ENCODE results near the gene EPM2A. TPM values are rescaled to one million over a fixed set of nuclear protein-coding genes. Genes with fewer than 3 reads are reported as not detected.

The EPM2A gene
- total and polyA plus RNA-seq, 2 of the 4 experiments (the other 2 are of a cell fraction), result 2.1 to 4.5 TPM

DNA sequence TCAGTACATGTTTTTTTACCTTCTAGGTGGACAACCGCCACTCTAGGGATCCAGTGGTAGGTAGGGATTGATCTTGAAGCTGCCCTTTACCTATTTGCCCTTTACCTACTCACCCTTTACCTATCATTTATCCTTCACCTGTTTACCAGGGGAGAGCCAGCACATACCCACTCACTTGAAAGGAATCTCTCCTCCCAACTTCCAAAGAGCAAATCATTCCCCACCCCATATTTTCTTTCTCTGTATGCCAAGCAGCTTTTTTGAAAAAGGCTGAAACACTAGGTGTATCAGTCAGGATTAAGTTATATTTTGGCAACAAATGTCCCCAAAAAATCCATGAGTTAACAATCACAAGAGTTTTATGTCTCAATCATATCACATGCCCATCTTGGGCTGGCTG is 10.5 kb upstream of the EPM2A start:
- Histone ChIP-seq H2AK5ac (ENCODE audit: low read depth, low read length) (no peak overlapping the region), H3K4me3 (ENCODE audit: insufficient read depth, low read depth, low read length) (no peak overlapping the region), H3K9ac (ENCODE audit: low read depth, low read length) (no peak overlapping the region), H3K27ac (ENCODE audit: insufficient read depth, low read length) (no peak overlapping the region), H3K27me3 (ENCODE audit: control insufficient read depth, insufficient read depth, low read length) (no peaks in the 10 kb centered on the region), H2BK20ac (ENCODE audit: low read depth, low read length) (no peak overlapping the region), H3K23ac (ENCODE audit: low read depth, low read length) (no peak overlapping the region), H2BK120ac (ENCODE audit: low read depth, low read length) (no peak overlapping the region), H2BK15ac (ENCODE audit: low read depth, low read length) (no peak overlapping the region), H4K20me1 (ENCODE audit: insufficient read depth, low read length) (no peaks in the 10 kb centered on the region), H3K4me1 (ENCODE audit: control insufficient read depth, insufficient read depth, low read length) (no peaks in the 10 kb centered on the region), H2AFZ (replicated peaks; ENCODE audit: low read length, poor library complexity) (no peak overlapping the region), H3K4ac (ENCODE audit: low read depth, low read length) (no peak overlapping the region), H3K56ac (ENCODE audit: extremely low read depth, insufficient read depth, low read length) (no peak overlapping the region), H3K9me1 (ENCODE audit: insufficient read depth, low read length) (no peaks in the 10 kb centered on the region), H2AK9ac (replicated peaks; ENCODE audit: low read depth, low read length, poor library complexity) (no peak overlapping the region), H4K91ac (ENCODE audit: insufficient read depth, low read depth, low read length) (no peak overlapping the region), H2BK5ac (ENCODE audit: low read depth, low read length, poor library complexity, severe bottlenecking) (no peak overlapping the region), H4K8ac (ENCODE audit: low read depth in 2 of 2, low read length in 2 of 2) (no peak overlapping the region), H3K4me2 (ENCODE audit: low read depth, low read length) (no peak overlapping the region), H3K36me3 (ENCODE audit: control insufficient read depth, insufficient read depth, low read length) (no peaks in the 10 kb centered on the region), H3K79me1 (ENCODE audit: low read depth in 1 of 2, low read length in 2 of 2) (no peaks in the 10 kb centered on the region), H3K18ac (ENCODE audit: low read depth, low read length) (no peak overlapping the region), H3K14ac (replicated peaks; ENCODE audit: low read depth, low read length) (no peak overlapping the region), H4K5ac (ENCODE audit: low read depth, low read length) (no peak overlapping the region), H3K9me3 (ENCODE audit: control insufficient read depth, insufficient read depth, low read length) (peaks cover 2% of the 10 kb centered on the region; the same call in 1 of the 2 replicates)
- ChIA-PET POLR2A (ENCODE audit: unreplicated experiment) (no interaction called here), CTCF (no interaction called here)
- ATAC-seq (ENCODE audit: low read depth) (no peak), DNase-seq (no peak)
- dilution Hi-C loops (cut with HindIII; ENCODE audit: low sequenced_read_pairs, unreplicated experiment), result no loop called here
- no TSS peak for BruUV-seq (replicated peaks)
- intact Hi-C loops (cut with micrococcal nuclease), result no loop called here
- in situ Hi-C loops (cut with MboI; ENCODE audit: low sequenced_read_pairs), result loop anchor here (25.0 kb wide), 1 partner anchor 141 kb away; no protein-coding TSS in a partner anchor
- WGBS, 2 experiments (ENCODE audit: extremely low coverage in 2 of 2, insufficient read length in 1 of 2), result no CpG with 5 or more reads among the region's 1 CpG
- no peak for TF ChIP-seq FOS (IDR thresholded peaks at IDR 0.05; ENCODE audit: low read depth, low read length)
